HG02870 (cell line): ENCODE measurements around the gene TMEM272.

Experiments used
- ATAC-seq: cut with Tn5 transposase; IDR thresholded peaks from one replicate; pipeline ENCODE4 v1.9.1; 2021; ENCODE audit warnings: mild to moderate bottlenecking, moderate library complexity; ENCODE audit not compliant: unreplicated experiment

The TMEM272 gene

GRCh38 chr13:51806566-51806965 lies 38.4 kb downstream of the TMEM272 start:
- no peak for ATAC-seq

- no peak for ATAC-seq
These were observed 39.1 kb downstream of the TMEM272 start for GRCh38 chr13:51805925-51806324.

GRCh38 chr13:51805313-51805712 lies 39.7 kb downstream of the TMEM272 start:
- ATAC-seq: no peak

GRCh38 chr13:51804295-51805172 lies 40.4 kb downstream of the TMEM272 start:
- no peak for ATAC-seq

- peak; percentile 85 for ATAC-seq
These were observed 41.3 kb downstream of the TMEM272 start, which contains the start of gene DHRS12 for GRCh38 chr13:51803422-51804294. Gene DHRS12, minus strand, starts transcription at chr13:51804163. Its CDS starts 4,504 bp downstream, at chr13:51799659.

GRCh38 chr13:51802631-51803418 lies 42.2 kb downstream of the TMEM272 start:
- ATAC-seq: no peak

GRCh38 chr13:51801631-51802099 lies 43.3 kb downstream of the TMEM272 start:
- no peak for ATAC-seq

GRCh38 chr13:51800486-51800885 lies 44.5 kb downstream of the TMEM272 start:
- no peak for ATAC-seq

GRCh38 chr13:51799261-51799660 lies 45.7 kb downstream of the TMEM272 start:
- no peak for ATAC-seq

GRCh38 chr13:51797664-51798488 lies 47.1 kb downstream of the TMEM272 start:
- no peak for ATAC-seq

- no peak for ATAC-seq
These were observed 48.4 kb downstream of the TMEM272 start for GRCh38 chr13:51796546-51796945.

- no peak for ATAC-seq
These were observed 49.6 kb downstream of the TMEM272 start for GRCh38 chr13:51795419-51795818.

- no peak for ATAC-seq
These were observed 50.0 kb downstream of the TMEM272 start for GRCh38 chr13:51794964-51795363.

- peak; percentile 67 for ATAC-seq
These were observed 51.3 kb downstream of the TMEM272 start for GRCh38 chr13:51793570-51794271.

GRCh38 chr13:51786425-51787265 lies 58.3 kb downstream of the TMEM272 start:
- ATAC-seq: no peak

GRCh38 chr13:51785712-51786424 lies 59.1 kb downstream of the TMEM272 start:
- no peak for ATAC-seq

GRCh38 chr13:51784097-51784496 lies 60.9 kb downstream of the TMEM272 start:
- ATAC-seq: no peak
